Camera-type eye (tissue), 1 donor: Measurements from ENCODE around the gene GTF2H4. TPM values are rescaled to one million over a fixed set of nuclear protein-coding genes. Genes with fewer than 3 reads are reported as not detected.

Experiments used
- total RNA-seq: library from RNA; depleted of rRNA; stranded (reverse); fragments of >200 nt; gene quantifications from one replicate; pipeline ENCODE4 v1.2.3, GENCODE V29; 2014

The GTF2H4 gene
- total RNA-seq, result 20.6 TPM

DNA sequence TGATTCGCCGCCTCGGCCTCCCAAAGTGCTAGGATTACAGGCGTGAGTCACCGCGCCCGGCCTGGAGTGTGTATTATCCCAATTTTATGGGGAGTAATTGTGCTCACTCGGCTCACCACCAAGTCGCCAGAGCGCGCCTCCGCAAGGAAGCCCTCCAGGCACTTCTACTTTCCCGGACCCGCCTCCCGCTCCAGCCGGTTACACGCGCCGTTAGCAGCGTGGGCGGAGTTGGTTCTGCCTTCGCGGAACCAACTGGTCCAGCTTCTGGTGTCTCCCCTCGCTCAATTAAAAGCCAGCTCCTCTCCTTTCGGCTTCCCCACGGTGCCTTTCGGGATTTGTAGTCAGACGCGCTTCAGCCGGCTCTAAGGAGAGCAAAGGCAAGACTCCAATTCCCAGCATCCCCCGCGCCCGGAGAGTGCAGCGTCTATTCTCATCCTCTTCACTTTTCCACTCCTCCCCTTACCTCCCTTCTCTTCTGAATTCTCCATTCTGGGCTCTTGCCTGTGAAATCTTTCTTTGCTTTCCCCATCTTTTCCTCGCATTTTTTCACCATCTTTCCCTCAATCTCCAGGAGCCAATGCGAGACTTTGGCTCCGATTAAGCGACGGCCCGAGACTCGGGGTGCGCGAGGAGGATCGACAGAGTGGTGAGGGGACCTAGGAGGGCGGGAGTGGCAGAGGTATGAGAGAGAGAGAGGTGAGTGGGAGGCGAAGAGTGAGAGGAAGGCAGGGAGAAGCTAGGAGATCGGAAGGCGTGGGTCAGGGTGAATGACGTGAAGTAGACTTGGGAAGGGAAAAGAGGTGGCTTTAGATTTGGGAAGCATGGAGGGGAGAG is at the start of gene GTF2H4:
GTF2H4 (plus strand) TSS at position 450 of the 834 bp plus-strand sequence.

DNA sequence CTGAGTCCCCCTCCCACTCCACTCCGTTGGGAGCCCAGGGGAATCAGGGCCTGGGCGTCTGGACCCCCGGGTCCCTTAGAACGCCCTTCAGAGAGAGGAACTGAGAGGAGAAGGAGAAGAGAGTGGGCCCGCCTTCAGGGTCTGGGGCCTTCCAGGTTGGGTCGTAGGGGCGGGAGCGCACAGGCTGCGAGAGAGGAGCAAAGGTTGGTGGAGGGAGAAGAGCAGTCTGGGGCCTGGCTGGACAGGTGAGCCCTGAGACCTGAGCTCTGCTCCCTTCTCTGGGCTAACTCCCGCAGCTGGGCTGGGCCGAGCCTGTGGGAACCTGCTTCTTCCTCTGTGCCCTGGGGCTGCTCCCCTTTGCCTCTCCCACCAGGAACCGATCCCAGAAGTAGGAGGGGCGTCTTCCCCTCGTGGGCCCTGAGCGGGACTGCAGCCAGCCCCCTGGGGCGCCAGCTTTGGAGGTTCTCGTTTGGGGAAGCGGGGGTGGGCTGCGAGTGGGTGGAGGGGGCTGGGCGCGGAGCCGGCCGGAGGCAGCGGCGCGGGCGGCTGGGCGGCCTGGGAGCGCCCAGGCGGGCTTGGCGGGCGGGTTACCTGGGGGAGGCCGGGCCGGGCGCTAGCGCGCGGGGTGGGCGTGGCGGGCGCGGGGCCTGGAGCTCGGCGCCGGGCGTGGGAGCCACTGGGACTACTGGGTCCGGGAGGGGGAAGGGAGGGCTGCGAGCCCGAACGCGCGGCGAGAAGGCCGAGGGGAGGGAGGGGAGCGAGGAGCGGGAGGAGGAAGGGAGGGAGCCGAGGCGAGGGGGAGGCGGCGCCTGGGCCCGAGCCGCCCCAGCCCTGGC is 24.1 kb upstream of the GTF2H4 start, which contains the start of gene DDR1:
DDR1 (plus strand) TSS at position 835 of the 836 bp plus-strand sequence. CDS start 4,211 bp downstream, outside the sequence.

GRCh38 chr6:30914076-30914853 is 6.3 kb downstream of the GTF2H4 start, which contains the start of gene VARS2:
VARS2 (plus strand) TSS chr6:30914238; CDS start chr6:30914837, 599 bp downstream.

DNA sequence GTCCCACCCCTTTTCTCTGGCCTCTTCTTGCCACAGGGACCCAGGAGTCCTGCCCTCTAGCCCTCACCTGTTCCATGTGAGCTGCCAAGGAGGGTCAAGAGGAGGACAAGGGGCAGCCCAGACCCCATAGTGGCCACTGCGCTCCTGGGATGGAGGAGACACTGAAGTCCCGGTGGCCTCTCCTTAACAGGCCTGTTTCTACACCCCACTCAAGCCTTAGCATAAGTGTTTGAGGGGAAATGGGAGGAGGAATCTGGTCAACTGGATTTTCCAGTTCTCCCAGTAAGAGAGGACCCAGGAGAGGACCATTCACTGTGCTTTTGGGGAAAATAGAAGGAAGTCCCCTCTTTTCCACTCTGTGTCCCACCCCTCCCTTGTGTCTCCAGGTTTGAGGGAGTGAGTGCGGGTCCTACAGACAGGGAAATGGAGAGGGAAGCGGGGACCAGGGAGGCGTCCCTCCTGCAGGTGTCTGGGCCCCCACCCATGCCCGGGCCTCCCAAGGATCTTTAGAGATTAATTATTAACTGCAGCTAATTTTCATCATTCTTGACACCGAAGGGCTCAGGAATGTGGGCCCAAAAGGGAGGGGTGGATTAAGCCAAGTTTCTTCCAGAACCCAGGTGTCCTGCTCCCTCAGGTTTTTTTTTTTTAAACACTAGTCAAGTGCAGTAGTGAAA is 24.1 kb downstream of the GTF2H4 start, which contains the start of gene SFTA2:
SFTA2 (minus strand) TSS at position 202 of the 677 bp plus-strand sequence; CDS start at position 128, 74 bp downstream.

DNA sequence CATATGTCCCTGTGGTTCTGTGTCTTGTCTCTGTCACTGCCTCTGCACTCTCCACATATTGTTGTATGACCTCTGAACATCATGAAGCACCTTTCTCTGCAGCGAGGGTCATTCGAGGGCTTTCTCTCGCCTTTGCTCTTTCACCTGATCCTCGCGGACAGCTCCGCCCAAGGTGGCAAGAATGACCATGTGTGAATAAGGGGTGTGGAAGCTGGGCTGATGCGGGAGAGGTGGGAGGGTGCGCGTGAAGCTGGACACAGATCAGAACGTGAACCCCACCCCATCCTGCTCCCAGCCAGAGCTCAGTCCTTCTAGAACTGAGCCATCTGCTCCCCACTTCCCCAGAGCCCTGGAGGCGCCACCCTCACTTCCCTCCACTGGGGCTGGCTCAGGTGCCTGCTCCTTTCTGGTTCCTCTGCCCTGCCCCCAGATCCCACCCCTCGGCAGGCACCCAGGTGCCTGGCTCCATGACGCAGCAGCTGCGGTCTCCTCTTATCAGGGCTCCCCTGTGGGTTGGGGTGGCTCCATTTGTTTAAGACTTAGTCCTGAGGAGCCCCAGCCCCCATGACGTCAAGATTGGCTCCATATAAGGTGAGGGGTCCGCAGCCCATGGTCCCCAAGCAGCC is 32.5 kb downstream of the GTF2H4 start, which contains the start of gene MUCL3:
MUCL3 (plus strand) TSS at position 613 of the 626 bp plus-strand sequence. CDS start 27 bp downstream, outside the sequence.

Other genes with a start within 250 kb of the GTF2H4 start
- 29.3 TPM for gene DHX16, start 235.2 kb upstream of the GTF2H4 start, total RNA-seq
- gene PPP1R18, start 221.6 kb upstream of the GTF2H4 start, total RNA-seq, result 20.6 TPM
- 4.3 TPM for gene NRM, start 217.2 kb upstream of the GTF2H4 start, total RNA-seq
- gene MDC1, start 190.9 kb upstream of the GTF2H4 start, total RNA-seq, result 26.2 TPM
- gene TUBB, start 187.9 kb upstream of the GTF2H4 start, total RNA-seq, result 432 TPM
- 68.1 TPM for gene FLOT1, start 165.5 kb upstream of the GTF2H4 start, total RNA-seq
- gene IER3, start 163.7 kb upstream of the GTF2H4 start, total RNA-seq, result 7.5 TPM
- gene DDR1, start 23.7 kb upstream of the GTF2H4 start, total RNA-seq, result 148 TPM
- 30.6 TPM for gene VARS2, start 6.0 kb downstream of the GTF2H4 start, total RNA-seq
- not detected for gene SFTA2, start 24.0 kb downstream of the GTF2H4 start, total RNA-seq
- not detected for gene MUCL3, start 32.8 kb downstream of the GTF2H4 start, total RNA-seq
- 0.11 TPM for gene MUC21, start 75.5 kb downstream of the GTF2H4 start, total RNA-seq
- gene MUC22, start 102.3 kb downstream of the GTF2H4 start, total RNA-seq, result 0.11 TPM
- not detected for gene C6orf15, start 204.4 kb downstream of the GTF2H4 start, total RNA-seq
- gene PSORS1C1, start 206.6 kb downstream of the GTF2H4 start, total RNA-seq, result 0.22 TPM
- gene CDSN, start 212.2 kb downstream of the GTF2H4 start, total RNA-seq, result not detected
- gene PSORS1C2, start 230.9 kb downstream of the GTF2H4 start, total RNA-seq, result not detected
- 15.3 TPM for gene CCHCR1, start 249.6 kb downstream of the GTF2H4 start, total RNA-seq